Measurements from ENCODE around the gene LSM7. TPM values are rescaled to one million over a fixed set of nuclear protein-coding genes. Genes with fewer than 3 reads are reported as not detected.

LSM7 gene
- total and polyA plus RNA-seq, 7 donors, result 51.5 to 427 (median 139) TPM

DNA sequence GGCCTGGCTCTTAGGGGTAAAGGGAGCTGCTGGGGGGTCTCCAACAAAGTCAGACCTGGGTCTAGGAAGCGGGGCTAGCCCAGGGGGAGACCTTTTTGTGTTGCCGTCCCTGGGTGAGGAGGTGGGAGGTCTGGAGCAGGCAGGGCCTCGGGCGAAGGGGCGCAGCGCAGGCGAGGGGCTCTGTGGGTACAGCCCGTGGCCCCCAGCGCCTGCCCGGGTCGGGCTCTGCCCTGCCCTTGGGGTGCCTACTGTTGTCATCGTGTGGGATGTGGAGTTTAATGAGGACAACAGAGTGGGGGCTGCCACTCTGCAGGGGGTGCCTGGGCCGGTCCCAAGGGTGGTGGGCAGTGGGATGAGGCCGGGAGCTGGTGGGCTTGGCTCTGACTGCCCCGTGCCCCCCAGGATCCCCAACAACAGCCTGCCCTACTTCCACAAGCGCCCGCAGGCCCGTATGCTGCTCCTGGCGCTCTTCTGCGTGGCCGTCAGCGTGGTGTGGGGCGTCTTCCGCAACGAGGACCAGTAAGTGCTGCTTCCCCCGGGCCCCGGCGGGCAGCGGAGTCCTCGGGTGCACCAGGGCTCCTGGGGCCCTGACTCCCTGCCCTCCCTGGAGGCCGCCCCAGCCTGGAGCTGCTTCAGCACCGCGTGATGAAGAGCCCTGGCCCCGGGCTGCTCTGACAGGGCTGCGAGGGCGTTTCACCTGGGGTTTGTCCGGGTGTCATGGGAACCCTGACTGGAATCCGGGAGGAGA is 12.3 kb upstream of the LSM7 start:
- 93 to 94% methylated on average over 38 of the region's 38 CpGs for WGBS, 2 donors
- no peak overlapping the region for H3K27ac ChIP-seq
- H3K4me1 ChIP-seq, result peaks cover 0 to 4% (median 0%) of the 10 kb centered on the region in 4 donors
- no peak for DNase-seq
- H3K4me3 ChIP-seq, result no peak overlapping the region
- peaks cover 0 to 58% (median 15%) of the 10 kb centered on the region in 4 donors for H3K36me3 ChIP-seq
- TF ChIP-seq EP300 (IDR thresholded peaks at IDR 0.05) (no peak), POLR2A (IDR thresholded peaks at IDR 0.05) (no peak), CTCF (IDR thresholded peaks at IDR 0.05) (no peak), POLR2AphosphoS5 (IDR thresholded peaks at IDR 0.05) (no peak)
- H3K9me3 ChIP-seq, result no peaks in the 10 kb centered on the region
- H3K27me3 ChIP-seq, result no peaks in the 10 kb centered on the region
- intact Hi-C loops (cut with DNase I), result no loop called here

DNA sequence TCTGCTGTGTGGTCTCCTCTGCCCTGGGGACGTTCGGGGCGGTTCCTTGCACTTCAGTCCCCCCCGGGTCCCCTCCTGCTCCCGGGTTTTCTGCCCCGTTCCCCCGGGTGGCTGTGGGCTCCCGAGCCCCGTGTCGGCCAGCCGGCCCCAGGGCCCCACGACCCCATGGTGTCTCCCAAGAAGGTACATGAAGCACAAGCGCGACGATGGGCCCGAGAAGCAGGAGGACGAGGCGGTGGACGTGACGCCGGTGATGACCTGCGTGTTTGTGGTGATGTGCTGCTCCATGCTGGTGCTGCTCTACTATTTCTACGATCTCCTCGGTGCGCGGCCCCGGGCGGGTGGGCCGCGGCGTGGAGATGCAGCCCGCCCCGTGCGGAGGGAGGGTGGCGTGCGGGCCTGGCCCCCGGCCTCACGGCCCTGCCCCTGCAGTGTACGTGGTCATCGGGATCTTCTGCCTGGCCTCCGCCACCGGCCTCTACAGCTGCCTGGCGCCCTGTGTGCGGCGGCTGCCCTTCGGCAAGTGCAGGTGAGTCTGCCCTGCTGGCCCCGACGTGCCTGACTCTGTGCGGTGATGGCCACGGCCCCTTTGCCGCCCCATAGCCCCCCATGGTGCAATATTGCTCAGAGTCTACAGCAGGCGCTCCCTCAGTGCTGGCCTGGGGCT is 11.4 kb upstream of the LSM7 start:
- H3K36me3 ChIP-seq, result peaks cover 0 to 54% (median 15%) of the 10 kb centered on the region in 4 donors
- DNase-seq, result no peak
- no peaks in the 10 kb centered on the region for H3K9me3 ChIP-seq
- no peak overlapping the region for H3K27ac ChIP-seq
- TF ChIP-seq CTCF (IDR thresholded peaks at IDR 0.05), result no peak
- TF ChIP-seq EP300 (IDR thresholded peaks at IDR 0.05), result no peak
- no peak for TF ChIP-seq POLR2A (IDR thresholded peaks at IDR 0.05)
- TF ChIP-seq POLR2AphosphoS5 (IDR thresholded peaks at IDR 0.05), result no peak
- no peak overlapping the region for H3K4me3 ChIP-seq
- intact Hi-C loops (cut with DNase I), result no loop called here
- 93 to 95% methylated on average over 52 of the region's 52 CpGs for WGBS, 2 donors
- no peaks in the 10 kb centered on the region for H3K27me3 ChIP-seq
- no peaks in the 10 kb centered on the region for H3K4me1 ChIP-seq

- 84 to 91% methylated on average over 54 of the region's 54 CpGs for WGBS, 2 donors
- H3K36me3 ChIP-seq, result peaks cover 0 to 48% (median 13%) of the 10 kb centered on the region in 4 donors
Observed at GRCh38 chr19:2338751-2339643, 10.6 kb upstream of the LSM7 start.

More at GRCh38 chr19:2338751-2339643, 10.6 kb upstream of the LSM7 start:
- no peak for TF ChIP-seq POLR2AphosphoS5 (IDR thresholded peaks at IDR 0.05)
- no peak for TF ChIP-seq EP300 (IDR thresholded peaks at IDR 0.05)
- no peak for TF ChIP-seq CTCF (IDR thresholded peaks at IDR 0.05)
- no peak for TF ChIP-seq POLR2A (IDR thresholded peaks at IDR 0.05)
- intact Hi-C loops (cut with DNase I), result no loop called here
- no peaks in the 10 kb centered on the region for H3K9me3 ChIP-seq
- no peak overlapping the region for H3K27ac ChIP-seq
- peaks cover 0 to 2% (median 0%) of the 10 kb centered on the region in 4 donors for H3K4me1 ChIP-seq
- no peak overlapping the region for H3K4me3 ChIP-seq
- no peaks in the 10 kb centered on the region for H3K27me3 ChIP-seq
- no peak for DNase-seq
